Neural cell (in vitro differentiated cells): Measurements from ENCODE around the gene DNAH1.

ENCODE experiments used
- CTCF ChIP-seq: fragments of 450-650 bp; IDR thresholded peaks from 2 replicates; pipeline ENCODE4 v1.5.1; 2014; ENCODE audit warnings: antibody characterized with exemption, mild to moderate bottlenecking, moderate library complexity; ENCODE audit not compliant: poor library complexity, severe bottlenecking
- EZH2 ChIP-seq: fragments of 200-600, 300-800 bp; shearing (Covaris generic), sonication (generic); IDR thresholded peaks from 2 replicates; pipeline ENCODE4 v1.6.1; 2014; ENCODE audit warnings: antibody characterized with exemption, low read length, borderline replicate concordance, mild to moderate bottlenecking; ENCODE audit not compliant: insufficient read depth, poor library complexity, severe bottlenecking
- MXI1 ChIP-seq: fragments of 450-650 bp; conservative IDR thresholded peaks from 2 replicates; pipeline ENCODE4 v1.6.1; 2014; ENCODE audit warnings: antibody characterized with exemption, mild to moderate bottlenecking; ENCODE audit not compliant: poor library complexity, severe bottlenecking
- POLR2AphosphoS5 ChIP-seq: IDR thresholded peaks from 2 replicates; pipeline ENCODE4 v1.6.1; 2012
- RAD21 ChIP-seq: fragments of 450-650 bp; conservative IDR thresholded peaks from 2 replicates; pipeline ENCODE4 v1.6.1; 2014; ENCODE audit warnings: antibody characterized with exemption, mild to moderate bottlenecking, moderate library complexity
- REST ChIP-seq: IDR thresholded peaks from 2 replicates; pipeline ENCODE4 v1.6.1; 2012; ENCODE audit warnings: borderline replicate concordance
- SMC3 ChIP-seq: fragments of 450-650 bp; conservative IDR thresholded peaks from 2 replicates; pipeline ENCODE4 v1.6.1; 2014; ENCODE audit warnings: antibody characterized with exemption, mild to moderate bottlenecking, moderate library complexity; ENCODE audit not compliant: poor library complexity
- TAF1 ChIP-seq: IDR thresholded peaks from 2 replicates; pipeline ENCODE4 v1.6.1; 2012; ENCODE audit warnings: low read depth

- TF ChIP-seq CTCF (no peak), RAD21 (no peak), POLR2AphosphoS5 (no peak), TAF1 (no peak), MXI1 (no peak), SMC3 (no peak), REST (no peak), EZH2 (no peak)
Measured at GRCh38 chr3:52398670-52399081, 82.6 kb downstream of the DNAH1 start.
